Transverse colon (tissue), 4 donors: ENCODE results near the gene MC4R.

ENCODE experiments used
- EP300 ChIP-seq: sonication (generic); formaldehyde crosslinking; IDR thresholded peaks from one replicate; pipeline ENCODE4 v1.6.1; 2017; ENCODE audit warnings: antibody characterized with exemption, low read depth
- POLR2A ChIP-seq: fragments of 450-650 bp; IDR thresholded peaks from one replicate; pipeline ENCODE4 v1.6.1; 2016; ENCODE audit warnings: antibody characterized with exemption, mild to moderate bottlenecking, moderate library complexity
- POLR2AphosphoS5 ChIP-seq, 3 donors: sonication (generic); formaldehyde crosslinking; IDR thresholded peaks; one replicate each; pipeline ENCODE4 v1.6.1; 2016; ENCODE audit warnings: antibody characterized with exemption in 3 of 3
- TF ChIP-seq, protein P1 (sequence below), 5 experiments: fragments of 200-600 bp in 3 of 5; fragments of 450-650 bp in 2 of 5; sonication (generic) in 3 of 5; IDR thresholded peaks; 1 replicate in 2 of 5; 2 replicates in 3 of 5; pipeline ENCODE4 v1.5.1; 2016 to 2017; ENCODE audit warnings: antibody characterized with exemption in 5 of 5, inconsistent platforms in 3 of 5, mild to moderate bottlenecking in 2 of 5, moderate library complexity in 1 of 5

DNA sequence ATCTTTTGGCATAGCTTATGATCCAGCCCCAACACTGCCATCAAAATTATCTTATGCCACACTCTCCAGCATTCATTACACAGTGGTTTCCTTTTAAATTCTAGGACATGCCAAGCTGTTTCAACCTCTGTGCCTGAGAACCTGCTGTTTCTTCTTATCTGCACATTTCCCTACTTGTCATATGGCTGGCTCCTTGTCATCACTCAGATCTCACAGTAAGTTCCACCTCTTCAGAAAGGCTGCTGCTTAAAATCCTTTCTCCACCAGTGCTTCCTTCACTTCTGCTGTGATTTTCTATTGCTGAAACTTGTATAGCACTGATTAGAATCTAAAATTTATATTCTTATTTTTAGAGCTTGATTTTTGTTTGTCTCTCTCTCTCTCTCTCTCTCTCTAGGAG lies 43.4 kb downstream of the MC4R start:
- TF ChIP-seq, protein P1, sequence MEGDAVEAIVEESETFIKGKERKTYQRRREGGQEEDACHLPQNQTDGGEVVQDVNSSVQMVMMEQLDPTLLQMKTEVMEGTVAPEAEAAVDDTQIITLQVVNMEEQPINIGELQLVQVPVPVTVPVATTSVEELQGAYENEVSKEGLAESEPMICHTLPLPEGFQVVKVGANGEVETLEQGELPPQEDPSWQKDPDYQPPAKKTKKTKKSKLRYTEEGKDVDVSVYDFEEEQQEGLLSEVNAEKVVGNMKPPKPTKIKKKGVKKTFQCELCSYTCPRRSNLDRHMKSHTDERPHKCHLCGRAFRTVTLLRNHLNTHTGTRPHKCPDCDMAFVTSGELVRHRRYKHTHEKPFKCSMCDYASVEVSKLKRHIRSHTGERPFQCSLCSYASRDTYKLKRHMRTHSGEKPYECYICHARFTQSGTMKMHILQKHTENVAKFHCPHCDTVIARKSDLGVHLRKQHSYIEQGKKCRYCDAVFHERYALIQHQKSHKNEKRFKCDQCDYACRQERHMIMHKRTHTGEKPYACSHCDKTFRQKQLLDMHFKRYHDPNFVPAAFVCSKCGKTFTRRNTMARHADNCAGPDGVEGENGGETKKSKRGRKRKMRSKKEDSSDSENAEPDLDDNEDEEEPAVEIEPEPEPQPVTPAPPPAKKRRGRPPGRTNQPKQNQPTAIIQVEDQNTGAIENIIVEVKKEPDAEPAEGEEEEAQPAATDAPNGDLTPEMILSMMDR (IDR thresholded peaks at IDR 0.05) = no peak
- TF ChIP-seq POLR2A (no peak), EP300 (no peak), POLR2AphosphoS5 (IDR thresholded peaks at IDR 0.05) (no peak)
